ENCODE results near the gene PDGFC.

PDGFC gene

DNA sequence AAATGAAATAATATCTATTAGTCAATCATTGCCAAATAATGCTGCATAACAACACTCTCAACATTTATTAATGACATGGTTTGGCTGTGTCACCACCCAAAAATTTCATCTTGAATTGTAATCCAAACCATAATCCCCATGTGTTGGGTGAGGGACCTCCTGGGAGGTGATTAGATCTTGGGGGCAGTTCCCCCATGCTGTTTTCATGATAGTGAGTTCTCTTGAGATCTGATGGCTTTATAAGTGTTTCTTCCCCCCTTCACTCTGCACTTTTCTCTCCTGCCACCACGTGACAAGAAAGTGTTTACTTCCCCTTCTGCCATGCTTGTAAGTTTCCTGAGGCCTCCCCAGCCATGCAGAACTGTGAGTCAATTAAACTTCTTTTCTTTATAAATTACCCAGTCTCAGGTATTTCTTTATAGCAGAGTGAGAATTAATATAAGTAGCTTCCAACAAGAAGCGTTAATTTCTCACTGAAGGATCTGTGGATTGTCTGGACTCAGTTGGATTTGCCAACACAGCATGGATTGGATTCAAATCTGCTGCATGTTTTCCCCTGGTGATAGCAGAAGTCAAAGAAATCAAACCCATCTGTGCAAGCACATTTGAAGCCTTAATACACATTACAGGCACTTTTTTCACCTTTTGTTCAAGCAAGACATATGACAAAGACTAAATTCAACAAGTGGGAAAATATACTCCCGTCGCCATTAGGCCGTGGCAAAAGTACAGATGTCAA is 216.6 kb downstream of the PDGFC start:
- no peaks in the 10 kb centered on the region for H3K79me2 ChIP-seq (ENCODE audit: insufficient read depth, low read depth)
- no peak overlapping the region for H3K4me2 ChIP-seq
- H3K27me3 ChIP-seq (ENCODE audit: insufficient read depth, low read depth) = no peaks in the 10 kb centered on the region
- no peaks in the 10 kb centered on the region for H4K20me1 ChIP-seq (ENCODE audit: insufficient read depth)
- no peak overlapping the region for H3K27ac ChIP-seq
- no peak overlapping the region for H3K9ac ChIP-seq
- no peak overlapping the region for H3K4me3 ChIP-seq (IDR thresholded peaks at IDR 0.05; ENCODE audit: insufficient read depth, low read depth, low read length)
- H3K36me3 ChIP-seq (ENCODE audit: insufficient read depth) = no peaks in the 10 kb centered on the region
- no peak overlapping the region for H2AFZ ChIP-seq (ENCODE audit: low read depth)
- H3K4me1 ChIP-seq (ENCODE audit: low read depth, poor library complexity, severe bottlenecking) = peaks cover 5% of the 10 kb centered on the region
- TF ChIP-seq, protein P1, sequence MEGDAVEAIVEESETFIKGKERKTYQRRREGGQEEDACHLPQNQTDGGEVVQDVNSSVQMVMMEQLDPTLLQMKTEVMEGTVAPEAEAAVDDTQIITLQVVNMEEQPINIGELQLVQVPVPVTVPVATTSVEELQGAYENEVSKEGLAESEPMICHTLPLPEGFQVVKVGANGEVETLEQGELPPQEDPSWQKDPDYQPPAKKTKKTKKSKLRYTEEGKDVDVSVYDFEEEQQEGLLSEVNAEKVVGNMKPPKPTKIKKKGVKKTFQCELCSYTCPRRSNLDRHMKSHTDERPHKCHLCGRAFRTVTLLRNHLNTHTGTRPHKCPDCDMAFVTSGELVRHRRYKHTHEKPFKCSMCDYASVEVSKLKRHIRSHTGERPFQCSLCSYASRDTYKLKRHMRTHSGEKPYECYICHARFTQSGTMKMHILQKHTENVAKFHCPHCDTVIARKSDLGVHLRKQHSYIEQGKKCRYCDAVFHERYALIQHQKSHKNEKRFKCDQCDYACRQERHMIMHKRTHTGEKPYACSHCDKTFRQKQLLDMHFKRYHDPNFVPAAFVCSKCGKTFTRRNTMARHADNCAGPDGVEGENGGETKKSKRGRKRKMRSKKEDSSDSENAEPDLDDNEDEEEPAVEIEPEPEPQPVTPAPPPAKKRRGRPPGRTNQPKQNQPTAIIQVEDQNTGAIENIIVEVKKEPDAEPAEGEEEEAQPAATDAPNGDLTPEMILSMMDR (conservative IDR thresholded peaks at IDR 0.05; ENCODE audit: low read depth, low read length) = no peak

DNA sequence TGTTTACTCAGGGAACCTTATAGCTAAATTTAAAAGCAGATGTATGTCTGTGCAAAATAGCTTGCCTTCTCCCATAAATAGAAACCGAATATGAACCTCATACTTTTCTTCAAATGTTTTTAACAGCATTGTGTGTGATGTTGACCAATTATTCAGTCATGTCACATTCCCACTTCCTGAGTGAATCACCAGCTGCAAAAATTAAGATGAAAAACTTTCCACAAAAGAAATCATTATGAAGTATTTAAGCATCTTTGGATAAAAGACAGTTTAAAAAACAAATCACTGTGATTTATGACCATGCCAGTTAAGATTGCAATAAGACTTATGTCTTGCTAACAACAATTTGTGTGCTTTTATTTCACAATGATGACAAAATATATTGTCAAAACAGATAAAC is 220.1 kb downstream of the PDGFC start:
- Histone ChIP-seq H4K20me1 (ENCODE audit: insufficient read depth) (no peaks in the 10 kb centered on the region), H3K4me2 (no peak overlapping the region), H3K4me3 (IDR thresholded peaks at IDR 0.05; ENCODE audit: insufficient read depth, low read depth, low read length) (no peak overlapping the region), H3K27me3 (ENCODE audit: insufficient read depth, low read depth) (no peaks in the 10 kb centered on the region), H3K36me3 (ENCODE audit: insufficient read depth) (no peaks in the 10 kb centered on the region), H3K27ac (no peak overlapping the region), H2AFZ (ENCODE audit: low read depth) (no peak overlapping the region), H3K4me1 (ENCODE audit: low read depth, poor library complexity, severe bottlenecking) (peaks cover 5% of the 10 kb centered on the region), H3K79me2 (ENCODE audit: insufficient read depth, low read depth) (no peaks in the 10 kb centered on the region), H3K9ac (no peak overlapping the region)
- TF ChIP-seq, protein P1 (conservative IDR thresholded peaks at IDR 0.05; ENCODE audit: low read depth, low read length) = no peak

DNA sequence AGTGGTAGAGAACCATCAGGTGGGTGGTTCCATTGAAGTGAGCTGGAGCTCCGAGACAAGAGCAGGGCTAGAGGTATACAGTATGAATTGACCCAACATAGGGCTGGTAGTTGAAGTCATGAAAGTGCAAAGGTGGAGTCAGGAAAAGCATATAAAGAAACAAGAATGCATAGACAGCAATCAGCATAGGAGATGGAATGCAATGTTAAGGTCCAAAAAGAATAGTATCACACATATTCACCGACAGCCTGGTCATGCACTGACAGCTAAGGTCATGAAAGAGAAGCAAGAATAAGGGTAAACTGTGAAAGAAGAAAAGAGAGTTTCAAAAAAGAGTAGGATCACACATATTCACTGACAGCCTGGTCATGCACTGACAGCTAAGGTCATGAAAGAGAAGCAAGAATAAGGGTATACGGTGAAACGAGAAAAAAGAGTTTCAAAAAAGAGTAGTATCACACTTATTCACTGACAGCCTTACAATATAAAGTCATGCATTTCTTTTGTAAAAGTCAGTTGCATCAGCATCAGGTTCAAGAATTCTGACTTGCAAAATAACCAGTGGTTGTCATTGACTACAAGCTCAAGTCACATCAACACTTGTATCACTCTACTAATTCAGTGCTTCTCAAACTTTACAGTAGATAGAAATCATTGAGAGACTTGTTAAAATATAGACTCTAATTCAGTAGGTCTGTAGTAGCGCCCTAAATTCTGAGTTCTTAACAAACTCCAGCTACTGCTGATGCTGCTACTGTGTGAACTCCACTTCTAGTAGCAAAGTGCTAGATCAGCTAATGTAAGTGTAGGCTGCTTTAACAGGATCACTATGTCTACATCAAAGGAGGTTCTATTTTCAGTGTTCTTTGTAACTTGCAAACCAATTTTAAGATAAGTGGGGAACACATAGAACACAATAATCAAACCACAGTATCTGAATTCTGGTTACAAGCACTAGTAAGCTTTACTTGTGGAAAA is 221.9 kb downstream of the PDGFC start:
- TF ChIP-seq, protein P1 (conservative IDR thresholded peaks at IDR 0.05; ENCODE audit: low read depth, low read length) = no peak
- Histone ChIP-seq H3K9ac (no peak overlapping the region), H3K4me3 (IDR thresholded peaks at IDR 0.05; ENCODE audit: insufficient read depth, low read depth, low read length) (no peak overlapping the region), H3K27me3 (ENCODE audit: insufficient read depth, low read depth) (no peaks in the 10 kb centered on the region), H4K20me1 (ENCODE audit: insufficient read depth) (no peaks in the 10 kb centered on the region), H3K79me2 (ENCODE audit: insufficient read depth, low read depth) (no peaks in the 10 kb centered on the region), H3K36me3 (ENCODE audit: insufficient read depth) (no peaks in the 10 kb centered on the region), H2AFZ (ENCODE audit: low read depth) (no peak overlapping the region), H3K27ac (no peak overlapping the region), H3K4me2 (no peak overlapping the region), H3K4me1 (ENCODE audit: low read depth, poor library complexity, severe bottlenecking) (no peaks in the 10 kb centered on the region)

DNA sequence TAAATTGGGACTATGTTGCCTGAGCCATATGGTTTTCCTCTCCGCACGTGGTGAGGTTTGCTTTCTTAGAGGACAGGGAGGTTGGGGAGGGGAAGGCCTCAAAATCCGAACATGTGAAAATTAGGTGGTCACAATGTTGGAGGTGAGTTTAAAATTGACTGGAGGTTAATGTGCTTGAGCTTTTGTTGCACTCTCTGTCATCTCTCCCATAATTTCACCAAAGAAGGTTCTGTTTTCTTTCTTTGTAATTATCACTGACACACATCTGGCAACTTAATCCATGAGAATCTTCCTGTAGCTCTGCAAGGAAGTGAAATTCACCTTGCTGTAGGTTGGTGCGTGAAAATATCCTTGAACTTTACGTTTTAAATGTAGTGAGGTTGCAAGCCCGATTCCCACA is 225.5 kb downstream of the PDGFC start:
- H3K4me1 ChIP-seq (ENCODE audit: low read depth, poor library complexity, severe bottlenecking) = no peaks in the 10 kb centered on the region
- no peak overlapping the region for H2AFZ ChIP-seq (ENCODE audit: low read depth)
- TF ChIP-seq, protein P1 (conservative IDR thresholded peaks at IDR 0.05; ENCODE audit: low read depth, low read length) = no peak
- H3K9ac ChIP-seq = no peak overlapping the region
- no peak overlapping the region for H3K4me3 ChIP-seq (IDR thresholded peaks at IDR 0.05; ENCODE audit: insufficient read depth, low read depth, low read length)
- no peaks in the 10 kb centered on the region for H3K79me2 ChIP-seq (ENCODE audit: insufficient read depth, low read depth)
- no peak overlapping the region for H3K4me2 ChIP-seq
- no peak overlapping the region for H3K27ac ChIP-seq
- H3K36me3 ChIP-seq (ENCODE audit: insufficient read depth) = no peaks in the 10 kb centered on the region
- no peaks in the 10 kb centered on the region for H4K20me1 ChIP-seq (ENCODE audit: insufficient read depth)
- H3K27me3 ChIP-seq (ENCODE audit: insufficient read depth, low read depth) = no peaks in the 10 kb centered on the region
